AG04450 (cell line): Measurements from ENCODE around the gene KBTBD13. TPM values are rescaled to one million over a fixed set of nuclear protein-coding genes. Genes with fewer than 3 reads are reported as not detected.

Experiments used
- CTCF ChIA-PET: fragments of 300-600, 350-600 bp; formaldehyde crosslinking; extraction: SDS; loops from one replicate; lab custom pipeline; 2022; ENCODE audit warnings: antibody characterized with exemption, inconsistent platforms; lab: Charles Lee
- POLR2A ChIA-PET: fragments of 350-600 bp; formaldehyde crosslinking; extraction: SDS; loops from one replicate; lab custom pipeline; 2021; ENCODE audit warnings: antibody characterized with exemption, inconsistent platforms; lab: Yijun Ruan, JAX
- DNase-seq: peaks from one replicate; pipeline ENCODE4 v3.0.0-alpha.2; 2011; ENCODE audit warnings: low read depth, low spot score
- H3K27ac ChIP-seq: one replicate; pipeline ENCODE4 v1.5.1; 2012; ENCODE audit warnings: low read depth, low read length, control low read depth
- H3K27me3 ChIP-seq: one replicate; pipeline ENCODE4 v1.6.0; 2012; ENCODE audit warnings: low read length; ENCODE audit not compliant: control insufficient read depth, insufficient read depth
- H3K4me3 ChIP-seq: 2 replicates; pipeline ENCODE4 v1.5.1; 2011; ENCODE audit warnings: mild to moderate bottlenecking, low read depth, low read length, control low read depth
- H3K9me3 ChIP-seq: 2 replicates; pipeline ENCODE4 v1.5.1; 2012; ENCODE audit warnings: low read length; ENCODE audit not compliant: control insufficient read depth, insufficient read depth
- polyA plus RNA-seq: library from polyadenylated mRNA; depleted of rRNA; stranded (reverse); fragments of >200 nt; gene quantifications from 2 replicates; pipeline ENCODE4 v1.2.3, GENCODE V29; 2011
- TF ChIP-seq, protein P1 (sequence below): IDR thresholded peaks from 2 replicates; pipeline ENCODE4 v1.5.1; 2011; ENCODE audit warnings: low read depth, low read length, control low read depth, inconsistent platforms

KBTBD13 gene
- polyA plus RNA-seq, 1 experiment: not detected

DNA sequence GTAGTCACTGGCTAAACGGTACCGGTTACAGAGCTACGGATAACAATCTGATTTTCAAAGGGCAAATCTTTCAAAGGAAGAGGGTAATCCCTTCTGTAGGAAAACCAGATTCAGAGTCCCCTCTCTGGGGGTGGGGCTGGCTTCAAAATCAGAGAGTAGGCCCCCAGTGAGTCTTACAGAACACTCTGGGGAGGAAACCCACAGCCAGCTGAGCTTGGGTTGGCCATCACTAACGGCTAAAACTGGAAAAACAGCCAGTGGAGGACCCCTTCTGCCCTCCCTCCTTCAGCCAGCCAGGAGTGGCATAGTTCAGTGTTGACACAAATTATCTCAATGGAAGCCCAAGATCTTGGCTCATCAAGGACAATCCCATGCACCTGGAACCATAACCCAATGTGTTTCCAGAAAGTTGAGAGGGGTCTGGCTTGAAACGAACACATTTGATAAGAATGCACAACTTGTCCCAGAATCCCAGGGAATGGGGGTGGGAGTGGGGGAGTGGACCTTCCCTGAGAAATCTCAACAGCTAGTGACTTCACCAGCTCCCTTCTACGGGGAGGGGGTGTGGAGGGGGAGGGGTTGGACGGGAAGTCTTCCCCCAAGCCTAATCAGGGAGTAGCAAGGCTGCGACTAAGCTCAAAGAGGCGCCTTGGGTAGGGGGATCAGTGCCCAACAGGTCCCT is 9.8 kb upstream of the KBTBD13 start:
- ChIA-PET POLR2A (interaction anchor here (0.5 to 0.6 kb wide), 3 partner anchors 10 to 54 kb away, joined by 3 to 8 read pairs (median 7); no protein-coding TSS in a partner anchor), CTCF (interaction anchor here (0.7 to 4.1 kb wide), 5 partner anchors 12 to 33 kb away, joined by 3 to 27 read pairs (median 4); no protein-coding TSS in a partner anchor)
- H3K27me3 ChIP-seq: peaks cover 9% of the 10 kb centered on the region
- H3K27ac ChIP-seq: no peak overlapping the region
- peak overlapping the region; percentile 53 for H3K4me3 ChIP-seq
- H3K9me3 ChIP-seq: no peaks in the 10 kb centered on the region
- TF ChIP-seq, protein P1, sequence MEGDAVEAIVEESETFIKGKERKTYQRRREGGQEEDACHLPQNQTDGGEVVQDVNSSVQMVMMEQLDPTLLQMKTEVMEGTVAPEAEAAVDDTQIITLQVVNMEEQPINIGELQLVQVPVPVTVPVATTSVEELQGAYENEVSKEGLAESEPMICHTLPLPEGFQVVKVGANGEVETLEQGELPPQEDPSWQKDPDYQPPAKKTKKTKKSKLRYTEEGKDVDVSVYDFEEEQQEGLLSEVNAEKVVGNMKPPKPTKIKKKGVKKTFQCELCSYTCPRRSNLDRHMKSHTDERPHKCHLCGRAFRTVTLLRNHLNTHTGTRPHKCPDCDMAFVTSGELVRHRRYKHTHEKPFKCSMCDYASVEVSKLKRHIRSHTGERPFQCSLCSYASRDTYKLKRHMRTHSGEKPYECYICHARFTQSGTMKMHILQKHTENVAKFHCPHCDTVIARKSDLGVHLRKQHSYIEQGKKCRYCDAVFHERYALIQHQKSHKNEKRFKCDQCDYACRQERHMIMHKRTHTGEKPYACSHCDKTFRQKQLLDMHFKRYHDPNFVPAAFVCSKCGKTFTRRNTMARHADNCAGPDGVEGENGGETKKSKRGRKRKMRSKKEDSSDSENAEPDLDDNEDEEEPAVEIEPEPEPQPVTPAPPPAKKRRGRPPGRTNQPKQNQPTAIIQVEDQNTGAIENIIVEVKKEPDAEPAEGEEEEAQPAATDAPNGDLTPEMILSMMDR: no peak
- DNase-seq: no peak

DNA sequence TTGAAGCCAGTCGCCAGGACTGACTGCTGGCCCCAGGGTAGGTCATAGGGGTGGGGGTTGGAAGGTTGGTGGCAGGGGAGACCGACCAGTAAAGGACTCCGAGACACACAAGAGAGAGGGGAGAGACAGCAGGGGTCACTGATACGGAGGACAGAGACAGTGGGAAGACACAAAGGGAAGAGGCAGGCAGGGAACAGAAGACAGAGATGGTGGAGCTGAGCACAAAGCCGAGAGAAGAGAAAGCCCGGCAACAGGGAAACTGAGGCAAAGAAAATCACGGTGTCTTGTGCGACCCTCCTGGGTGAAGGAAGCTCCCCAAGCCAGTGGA is 9.3 kb upstream of the KBTBD13 start:
- no peak for DNase-seq
- no peak overlapping the region for H3K27ac ChIP-seq
- peak overlapping the region; percentile 53 for H3K4me3 ChIP-seq
- TF ChIP-seq, protein P1: no peak
- no peaks in the 10 kb centered on the region for H3K9me3 ChIP-seq
- CTCF ChIA-PET: interaction anchor here (1.3 to 4.1 kb wide), 4 partner anchors 12 to 33 kb away, joined by 4 to 27 read pairs (median 12); no protein-coding TSS in a partner anchor
- POLR2A ChIA-PET: interaction anchor here (0.6 to 2.9 kb wide), 2 partner anchors 13 to 15 kb away, joined by 8 to 16 read pairs; no protein-coding TSS in a partner anchor
- peaks cover 9% of the 10 kb centered on the region for H3K27me3 ChIP-seq

DNA sequence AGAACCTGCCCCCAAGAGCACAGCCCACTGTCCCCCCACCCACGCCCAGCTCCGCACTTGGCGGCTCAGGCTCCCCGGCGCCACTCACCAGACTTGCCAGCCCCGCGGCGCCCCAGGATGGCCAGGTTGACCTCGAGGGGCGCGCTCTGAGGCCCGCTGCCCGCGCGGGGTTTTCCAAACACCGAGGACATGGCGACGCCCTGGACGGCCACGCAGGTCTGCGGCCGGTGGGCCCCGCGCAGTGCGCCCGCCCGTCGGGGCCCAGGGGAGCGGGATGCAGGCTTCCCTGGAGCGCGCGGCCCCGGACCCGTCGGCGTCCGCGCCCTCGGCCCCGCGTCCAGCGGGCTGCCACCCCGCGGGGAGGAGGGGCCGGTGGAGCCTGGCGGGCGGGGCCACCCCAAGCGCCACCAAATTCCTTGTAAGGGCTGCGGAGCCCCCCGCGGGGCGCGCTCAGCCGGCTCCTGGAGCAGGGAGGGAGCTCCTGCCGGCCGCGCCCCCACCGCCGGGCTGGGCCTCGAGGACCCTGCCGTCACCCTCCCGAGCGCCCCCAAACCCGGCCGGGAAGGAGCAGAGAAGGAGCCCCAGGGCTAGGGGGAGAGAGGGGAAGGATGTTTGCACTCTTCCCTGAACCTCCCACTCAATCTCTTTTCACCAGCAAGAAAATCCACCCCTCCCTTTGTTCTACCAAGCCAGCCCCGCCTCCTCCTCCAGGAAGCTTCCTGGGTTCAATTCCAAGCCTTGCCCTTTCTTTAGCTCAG is 8.7 kb upstream of the KBTBD13 start, which contains the start of gene RASL12:
RASL12 (minus strand) TSS at position 347 of the 758 bp plus-strand sequence; CDS start at position 191, 156 bp downstream.
- ChIA-PET POLR2A (interaction anchor here (0.5 to 2.9 kb wide), 7 partner anchors 9 to 237 kb away, joined by 3 to 32 read pairs (median 16); partner anchors contain the start of gene RNU5B-1), CTCF (interaction anchor here (1.0 to 4.1 kb wide), 6 partner anchors 10 to 34 kb away, joined by 3 to 27 read pairs (median 8); no protein-coding TSS in a partner anchor)
- no peaks in the 10 kb centered on the region for H3K9me3 ChIP-seq
- H3K4me3 ChIP-seq: peak within 1 kb of the TSS; percentile 53
- TF ChIP-seq, protein P1: no peak
- peak within 1 kb of the TSS; percentile 91 for H3K27ac ChIP-seq
- no peak for DNase-seq
- peaks cover 9% of the 10 kb centered on the region for H3K27me3 ChIP-seq

DNA sequence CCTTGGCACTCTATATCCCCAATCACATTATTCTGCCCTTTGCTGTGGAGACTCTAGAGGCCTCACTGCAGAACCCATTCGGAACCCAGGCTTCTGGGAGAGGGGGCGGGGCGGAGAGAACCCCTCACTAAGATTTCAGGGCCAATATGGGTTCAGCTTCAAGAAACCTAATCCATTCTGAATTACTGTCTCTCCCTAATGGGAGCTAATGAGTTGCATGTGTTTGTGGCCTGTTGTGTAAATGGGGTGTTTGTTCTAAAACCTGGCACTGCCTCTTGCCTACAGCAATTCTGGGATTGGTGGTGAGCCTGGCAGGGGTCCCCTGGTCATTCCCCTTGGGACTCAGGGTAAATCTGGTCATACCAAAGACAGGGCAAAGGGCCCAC is 8.2 kb upstream of the KBTBD13 start:
- peak overlapping the region; percentile 91 for H3K27ac ChIP-seq
- H3K27me3 ChIP-seq: peaks cover 9% of the 10 kb centered on the region
- CTCF ChIA-PET: interaction anchor here (1.0 to 4.1 kb wide), 5 partner anchors 10 to 33 kb away, joined by 3 to 27 read pairs (median 13); no protein-coding TSS in a partner anchor
- H3K4me3 ChIP-seq: peak overlapping the region; percentile 53; the same call in 1 of the 2 replicates
- POLR2A ChIA-PET: interaction anchor here (0.5 to 2.9 kb wide), 9 partner anchors 9 to 237 kb away, joined by 3 to 32 read pairs (median 9); partner anchors contain the start of genes RNU5B-1 and SLC51B
- TF ChIP-seq, protein P1: no peak
- DNase-seq: no peak
- H3K9me3 ChIP-seq: no peaks in the 10 kb centered on the region
